Adipocyte (in vitro differentiated cells): Measurements from ENCODE around the gene COPZ1.
"Not testable (repeated sequence)": the region's sequence is repeated elsewhere in the genome, so short reads cannot be mapped to it uniquely, and the experiment has no call there.

ENCODE experiments used
- DNase-seq: peaks from one replicate; pipeline ENCODE4 v3.0.0-alpha.2; 2015; ENCODE audit warnings: low read depth
- H3K27me3 ChIP-seq: replicated peaks from 2 replicates; pipeline ENCODE4 v1.7.0; 2013; ENCODE audit warnings: mild to moderate bottlenecking, low read length, moderate library complexity; ENCODE audit not compliant: control insufficient read depth, insufficient read depth
- H3K36me3 ChIP-seq: 2 replicates; pipeline ENCODE4 v1.7.0; 2013; ENCODE audit warnings: low read length, mild to moderate bottlenecking, moderate library complexity; ENCODE audit not compliant: control insufficient read depth, insufficient read depth, severe bottlenecking
- H3K4me1 ChIP-seq: 2 replicates; pipeline ENCODE4 v1.7.0; 2013; ENCODE audit warnings: mild to moderate bottlenecking, low read length, moderate library complexity; ENCODE audit not compliant: control insufficient read depth, insufficient read depth
- H3K4me3 ChIP-seq: 2 replicates; pipeline ENCODE4 v1.7.0; 2013; ENCODE audit warnings: mild to moderate bottlenecking, low read length, moderate library complexity
- H3K9ac ChIP-seq: 2 replicates; pipeline ENCODE4 v1.7.0; 2013; ENCODE audit warnings: mild to moderate bottlenecking, low read length, moderate library complexity
- H3K9me3 ChIP-seq: 2 replicates; pipeline ENCODE4 v1.7.0; 2013; ENCODE audit warnings: mild to moderate bottlenecking, low read length, moderate library complexity; ENCODE audit not compliant: control insufficient read depth

COPZ1 gene

DNA sequence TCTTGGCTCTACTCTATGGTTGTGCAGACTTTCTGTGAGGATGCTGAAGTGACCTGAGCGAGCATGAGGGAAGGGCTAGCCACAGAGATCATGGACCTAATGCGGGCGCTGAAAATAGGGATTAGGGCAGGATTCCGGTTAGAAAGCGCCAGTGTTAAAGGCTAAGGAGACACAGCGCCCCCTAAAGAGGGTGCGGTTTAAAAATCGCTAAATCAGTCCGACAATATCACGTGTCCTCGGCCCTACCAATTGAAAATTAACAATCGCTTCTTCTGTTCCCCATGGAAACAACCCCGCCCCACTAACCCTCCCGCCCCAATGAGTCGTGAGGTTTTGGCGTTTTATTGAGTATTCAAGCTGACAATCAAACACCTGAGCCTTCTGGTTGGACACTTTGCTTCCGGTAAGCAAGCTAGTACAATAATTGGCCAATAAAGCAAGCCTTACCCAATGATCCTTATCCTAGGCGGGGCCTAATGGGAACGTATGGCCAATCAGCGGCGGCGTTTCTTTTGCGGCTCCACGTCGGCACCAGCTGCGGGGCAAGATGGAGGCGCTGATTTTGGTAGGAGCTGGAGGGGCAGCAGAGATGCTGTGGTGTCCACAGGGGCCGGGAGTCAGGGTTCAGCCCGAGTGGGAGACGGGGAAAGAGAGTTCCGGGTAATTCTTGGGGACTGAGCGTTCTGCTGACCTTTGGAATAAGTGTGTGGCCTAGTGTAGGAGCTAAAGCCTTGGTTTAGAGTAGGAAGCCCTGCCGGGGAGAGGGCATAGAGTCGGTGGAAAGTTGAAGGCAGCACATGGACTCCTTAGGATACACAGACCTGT, at the start of gene COPZ1:
TSS of gene COPZ1 (plus strand) at position 515 of the 825 bp plus-strand sequence. CDS start at position 548, 33 bp downstream.
- H3K9ac ChIP-seq: peak within 1 kb of the TSS; percentile 98
- H3K27me3 ChIP-seq: no peaks in the 10 kb centered on the region
- H3K36me3 ChIP-seq: no peaks in the 10 kb centered on the region
- peak within 1 kb of the TSS; percentile 97 for H3K4me3 ChIP-seq
- peaks cover 17% of the 10 kb centered on the region for H3K4me1 ChIP-seq
- DNase-seq: peak; percentile 99
- no peaks in the 10 kb centered on the region for H3K9me3 ChIP-seq

- H3K9me3 ChIP-seq: no peaks in the 10 kb centered on the region
- H3K36me3 ChIP-seq: peaks cover 5% of the 10 kb centered on the region
- H3K4me1 ChIP-seq: peaks cover 15% of the 10 kb centered on the region
- H3K4me3 ChIP-seq: no peak overlapping the region
- no peak overlapping the region for H3K9ac ChIP-seq
- no peaks in the 10 kb centered on the region for H3K27me3 ChIP-seq
- DNase-seq: no peak
Measured at GRCh38 chr12:54276368-54276767, 48.6 kb upstream of the COPZ1 start.

DNA sequence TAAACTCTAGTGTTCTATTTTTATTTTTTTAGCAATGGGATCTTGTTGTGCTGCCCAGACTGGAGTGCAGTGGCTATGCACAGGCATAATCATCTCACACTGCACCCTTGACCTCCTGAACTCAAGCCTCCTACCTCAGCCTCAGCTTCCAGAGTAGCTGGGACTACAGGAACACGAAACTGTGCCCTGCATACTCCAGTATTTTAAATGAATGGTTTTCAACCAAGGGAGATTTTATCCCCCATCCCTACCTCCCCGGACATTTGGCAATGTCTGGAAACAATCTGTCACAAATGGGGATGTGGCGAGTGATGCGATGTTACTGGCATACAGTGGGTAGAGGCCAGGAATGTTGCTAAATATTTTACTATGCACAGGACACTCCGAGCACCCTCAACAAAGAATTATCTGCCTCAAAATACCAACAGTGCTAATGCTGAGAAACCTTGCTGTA, 47.1 kb upstream of the COPZ1 start:
- peak; percentile 55 for DNase-seq
- Histone ChIP-seq H3K4me1 (peaks cover 25% of the 10 kb centered on the region), H3K27me3 (no peaks in the 10 kb centered on the region), H3K36me3 (peaks cover 20% of the 10 kb centered on the region), H3K9ac (peak overlapping the region; percentile 100), H3K4me3 (peak overlapping the region; percentile 96), H3K9me3 (no peaks in the 10 kb centered on the region)

GRCh38 chr12:54279227-54279631, 45.7 kb upstream of the COPZ1 start:
- peaks cover 39% of the 10 kb centered on the region for H3K4me1 ChIP-seq
- H3K27me3 ChIP-seq: no peaks in the 10 kb centered on the region
- peaks cover 30% of the 10 kb centered on the region for H3K36me3 ChIP-seq
- DNase-seq: no peak
- H3K9ac ChIP-seq: peak overlapping the region; percentile 100
- H3K9me3 ChIP-seq: no peaks in the 10 kb centered on the region
- H3K4me3 ChIP-seq: peak overlapping the region; percentile 96

GRCh38 chr12:54279632-54280467, 45.1 kb upstream of the COPZ1 start, which contains the start of gene CBX5:
CBX5 (minus strand) TSS chr12:54280122; CDS start chr12:54257650, 22,472 bp downstream.
- peak; percentile 100 for DNase-seq
- peaks cover 37% of the 10 kb centered on the region for H3K36me3 ChIP-seq

DNA sequence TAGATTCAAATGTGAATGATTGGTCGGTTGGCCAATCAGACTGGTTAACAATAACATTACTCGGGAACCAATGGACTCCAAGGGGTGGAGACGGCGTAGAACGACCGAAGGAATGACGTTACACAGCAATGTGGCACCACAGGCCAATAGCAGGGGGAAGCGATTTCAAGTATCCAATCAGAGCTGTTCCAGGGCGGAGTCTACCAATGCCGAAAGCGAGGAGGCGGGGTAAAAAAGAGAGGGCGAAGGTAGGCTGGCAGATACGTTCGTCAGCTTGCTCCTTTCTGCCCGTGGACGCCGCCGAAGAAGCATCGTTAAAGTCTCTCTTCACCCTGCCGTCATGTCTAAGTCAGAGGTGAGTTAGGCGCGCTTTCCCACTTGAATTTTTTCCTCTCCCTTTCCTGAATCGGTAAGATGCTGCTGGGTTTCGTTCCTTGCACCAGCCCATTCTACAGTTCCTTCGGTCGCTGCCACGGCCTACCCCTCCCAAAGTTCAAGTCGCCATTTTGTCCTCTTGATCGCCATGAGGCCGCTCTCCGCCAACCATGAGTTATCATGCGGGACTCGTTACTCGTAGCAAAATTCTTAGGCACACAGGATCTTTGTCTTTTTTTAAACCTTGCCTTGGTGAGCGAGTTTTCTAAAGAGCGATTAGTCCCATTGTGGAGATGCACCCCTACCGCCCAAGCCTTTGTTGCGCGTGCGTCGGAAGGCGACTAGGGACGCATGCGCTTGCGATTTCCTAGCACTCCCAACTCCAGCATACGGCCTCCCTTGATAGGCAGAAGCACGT, 44.3 kb upstream of the COPZ1 start, which contains the start of gene HNRNPA1:
TSS of gene HNRNPA1 (plus strand) at position 259 of the 793 bp plus-strand sequence. CDS start at position 341, 82 bp downstream.
- Histone ChIP-seq H3K27me3 (no peaks in the 10 kb centered on the region), H3K9me3 (no peaks in the 10 kb centered on the region), H3K4me1 (peaks cover 46% of the 10 kb centered on the region), H3K4me3 (peak within 1 kb of the TSS; percentile 96), H3K36me3 (peaks cover 45% of the 10 kb centered on the region), H3K9ac (peak within 1 kb of the TSS; percentile 100)
- DNase-seq: peak; percentile 99

More at GRCh38 chr12:54279632-54280467, 45.1 kb upstream of the COPZ1 start, which contains the start of gene CBX5:
- Histone ChIP-seq H3K9me3 (no peaks in the 10 kb centered on the region), H3K9ac (peak within 1 kb of the TSS; percentile 100), H3K4me3 (peak within 1 kb of the TSS; percentile 96), H3K4me1 (peaks cover 40% of the 10 kb centered on the region), H3K27me3 (no peaks in the 10 kb centered on the region)

GRCh38 chr12:54281261-54281638, 43.7 kb upstream of the COPZ1 start:
- H3K36me3 ChIP-seq: peaks cover 50% of the 10 kb centered on the region
- H3K4me3 ChIP-seq: peak overlapping the region; percentile 96
- H3K4me1 ChIP-seq: peaks cover 51% of the 10 kb centered on the region
- not testable (repeated sequence) for DNase-seq, H3K9me3 ChIP-seq, H3K27me3 ChIP-seq
- H3K9ac ChIP-seq: peak overlapping the region; percentile 100

GRCh38 chr12:54281694-54282093, 43.2 kb upstream of the COPZ1 start:
- Histone ChIP-seq H3K36me3 (peaks cover 54% of the 10 kb centered on the region), H3K9ac (peak overlapping the region; percentile 100), H3K4me3 (peak overlapping the region; percentile 96), H3K4me1 (peaks cover 52% of the 10 kb centered on the region)
- not testable (repeated sequence) for H3K27me3 ChIP-seq, H3K9me3 ChIP-seq, DNase-seq

- peaks cover 51% of the 10 kb centered on the region for H3K4me1 ChIP-seq
- peak overlapping the region; percentile 96 for H3K4me3 ChIP-seq
- no peak for DNase-seq
- no peaks in the 10 kb centered on the region for H3K27me3 ChIP-seq
- peaks cover 68% of the 10 kb centered on the region for H3K36me3 ChIP-seq
- H3K9ac ChIP-seq: peak overlapping the region; percentile 100
- H3K9me3 ChIP-seq: no peaks in the 10 kb centered on the region
Measured at GRCh38 chr12:54282949-54283593, 41.9 kb upstream of the COPZ1 start.

DNA sequence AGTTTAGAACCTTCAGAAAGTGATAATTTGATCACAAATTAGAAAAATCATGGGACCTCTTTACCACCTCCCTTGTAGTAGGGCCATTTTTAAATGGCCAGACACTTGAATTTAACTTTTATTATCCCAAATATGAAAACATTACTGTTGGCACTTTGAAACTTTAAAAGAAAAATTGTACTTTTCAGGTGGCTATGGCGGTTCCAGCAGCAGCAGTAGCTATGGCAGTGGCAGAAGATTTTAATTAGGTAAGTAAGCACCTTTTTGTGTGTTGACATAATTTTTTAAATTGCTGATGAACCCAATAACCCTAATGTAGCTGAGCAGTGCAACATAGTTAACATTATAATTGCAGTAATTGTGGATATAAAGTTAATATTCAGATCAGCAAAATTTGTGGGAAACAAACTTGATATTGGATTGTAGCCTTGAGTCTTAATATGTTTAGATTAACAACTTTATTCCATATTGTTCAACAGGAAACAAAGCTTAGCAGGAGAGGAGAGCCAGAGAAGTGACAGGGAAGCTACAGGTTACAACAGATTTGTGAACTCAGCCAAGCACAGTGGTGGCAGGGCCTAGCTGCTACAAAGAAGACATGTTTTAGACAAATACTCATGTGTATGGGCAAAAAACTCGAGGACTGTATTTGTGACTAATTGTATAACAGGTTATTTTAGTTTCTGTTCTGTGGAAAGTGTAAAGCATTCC, 40.7 kb upstream of the COPZ1 start:
- peaks cover 42% of the 10 kb centered on the region for H3K4me1 ChIP-seq
- not testable (repeated sequence) for DNase-seq, H3K9me3 ChIP-seq, H3K27me3 ChIP-seq
- H3K9ac ChIP-seq: peak overlapping the region; percentile 100
- H3K4me3 ChIP-seq: peak overlapping the region; percentile 96
- H3K36me3 ChIP-seq: peaks cover 71% of the 10 kb centered on the region
